Caco-2 (cell line): ENCODE data around the gene POLR2I. TPM values are rescaled to one million over a fixed set of nuclear protein-coding genes. Genes with fewer than 3 reads are reported as not detected.

Experiments
- BruUV-seq: library from RNA; stranded (reverse); fragments of 400-500 nt; replicated peaks from 2 replicates; lab custom pipeline; 2021; lab: Mats Ljungman, UMichigan
- CTCF ChIA-PET: fragments of 300-600 bp; sonication (Branson Sonifier 250); formaldehyde crosslinking; loops from one replicate; lab custom pipeline; 2022; ENCODE audit warnings: antibody characterized with exemption; lab: Charles Lee
- POLR2A ChIA-PET: fragments of 300-600 bp; sonication (Branson Sonifier 250); formaldehyde crosslinking; loops from one replicate; lab custom pipeline; 2022; ENCODE audit warnings: antibody characterized with exemption; lab: Charles Lee
- DNase-seq, 2 experiments: peaks; one replicate each; pipeline versions ENCODE4 v3.0.0 to v3.0.0-alpha.2; 2020 to 2022
- H3K27me3 ChIP-seq: replicated peaks from 2 replicates; pipeline ENCODE4 v1.6.0; 2011; ENCODE audit warnings: low read length; ENCODE audit not compliant: control insufficient read depth, insufficient read depth
- H3K36me3 ChIP-seq: 2 replicates; pipeline ENCODE4 v1.5.1; 2011; ENCODE audit warnings: low read length; ENCODE audit not compliant: control insufficient read depth, insufficient read depth
- H3K4me1 ChIP-seq: fragments of 250-450 bp; sonication (Bioruptor Pico); 2 replicates; pipeline ENCODE4 v1.5.1; 2020; ENCODE audit warnings: mild to moderate bottlenecking
- H3K4me3 ChIP-seq: 2 replicates; pipeline ENCODE4 v1.5.1; 2011; ENCODE audit warnings: low read depth, mild to moderate bottlenecking, control low read depth, low read length
- H3K9me3 ChIP-seq: fragments of 250-450 bp; sonication (Bioruptor Pico); 2 replicates; pipeline ENCODE4 v1.5.1; 2020; ENCODE audit warnings: mild to moderate bottlenecking, moderate library complexity
- H3K27ac Mint-ChIP-seq: one replicate; pipeline ENCODE4 v1.8.0; 2022; ENCODE audit warnings: mixed read lengths; ENCODE audit not compliant: unreplicated experiment
- H3K27me3 Mint-ChIP-seq: one replicate; pipeline ENCODE4 v1.8.0; 2022; ENCODE audit warnings: mixed read lengths; ENCODE audit not compliant: insufficient read depth, unreplicated experiment
- H3K36me3 Mint-ChIP-seq: one replicate; pipeline ENCODE4 v1.8.0; 2022; ENCODE audit warnings: mild to moderate bottlenecking, mixed read lengths; ENCODE audit not compliant: insufficient read depth, unreplicated experiment
- H3K4me1 Mint-ChIP-seq: one replicate; pipeline ENCODE4 v1.8.0; 2022; ENCODE audit warnings: low read depth, mixed read lengths; ENCODE audit not compliant: unreplicated experiment
- H3K4me3 Mint-ChIP-seq: one replicate; pipeline ENCODE4 v1.8.0; 2022; ENCODE audit warnings: mild to moderate bottlenecking, moderate library complexity, mixed read lengths; ENCODE audit not compliant: unreplicated experiment
- H3K9me3 Mint-ChIP-seq: one replicate; pipeline ENCODE4 v1.8.0; 2022; ENCODE audit warnings: mixed read lengths; ENCODE audit not compliant: unreplicated experiment
- intact Hi-C: fragments of 100-400 bp; cut with micrococcal nuclease; formaldehyde crosslinking; loops from one replicate; pipeline ENCODE4 v1.10.0; 2022; ENCODE audit not compliant: unreplicated experiment
- total RNA-seq: library from RNA; stranded (reverse); gene quantifications from 2 replicates; pipeline ENCODE4 v1.2.3, GENCODE V29; 2022
- TF ChIP-seq, protein P1 (sequence below), 2 experiments: fragments of 200-600 bp in 1 of 2; IDR thresholded peaks; 1 replicate in 1 of 2; 2 replicates in 1 of 2; pipeline versions ENCODE4 v1.5.1 to v1.8.0; 2011 to 2022; ENCODE audit warnings: antibody characterized with exemption in 1 of 2, control low read depth in 1 of 2, inconsistent platforms in 1 of 2, low read depth in 1 of 2, low read length in 1 of 2, mild to moderate bottlenecking in 1 of 2, moderate library complexity in 1 of 2; ENCODE audit not compliant: insufficient read depth in 1 of 2, severe bottlenecking in 1 of 2, unreplicated experiment in 1 of 2

The POLR2I gene
- total RNA-seq, 1 experiment from 2014 or later: 129 TPM

DNA sequence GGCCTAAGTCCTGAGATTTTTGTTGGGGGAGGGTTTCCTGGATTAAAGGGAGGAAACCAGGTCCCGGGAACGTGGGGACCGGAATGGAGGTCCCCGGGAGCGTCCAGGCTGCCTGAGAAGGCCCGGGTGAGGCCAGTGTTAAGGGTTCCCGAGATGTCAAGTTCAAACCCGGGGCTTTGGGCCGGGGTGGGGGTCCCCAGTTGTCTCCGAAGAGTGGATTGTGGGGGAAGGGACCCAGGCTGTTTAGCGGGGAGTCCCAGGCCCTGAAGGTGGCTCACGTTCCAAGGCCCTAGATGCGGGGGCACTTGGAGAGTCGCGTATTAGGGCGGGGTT, 37.3 kb upstream of the POLR2I start:
- Mint-ChIP-seq H3K4me1 (peaks cover 10% of the 10 kb centered on the region), H3K36me3 (peaks cover 64% of the 10 kb centered on the region), H3K9me3 (no peaks in the 10 kb centered on the region), H3K4me3 (no peak overlapping the region), H3K27me3 (no peaks in the 10 kb centered on the region), H3K27ac (no peak overlapping the region)
- Histone ChIP-seq H3K27me3 (no peaks in the 10 kb centered on the region), H3K36me3 (peaks cover 3% of the 10 kb centered on the region), H3K4me1 (no peaks in the 10 kb centered on the region), H3K9me3 (no peaks in the 10 kb centered on the region), H3K4me3 (no peak overlapping the region)
- ChIA-PET POLR2A (no interaction called here), CTCF (interaction anchor here (0.6 to 1.3 kb wide), 2 partner anchors 17 to 97 kb away, joined by 3 read pairs; no protein-coding TSS in a partner anchor)
- no peak for DNase-seq
- TF ChIP-seq, protein P1, sequence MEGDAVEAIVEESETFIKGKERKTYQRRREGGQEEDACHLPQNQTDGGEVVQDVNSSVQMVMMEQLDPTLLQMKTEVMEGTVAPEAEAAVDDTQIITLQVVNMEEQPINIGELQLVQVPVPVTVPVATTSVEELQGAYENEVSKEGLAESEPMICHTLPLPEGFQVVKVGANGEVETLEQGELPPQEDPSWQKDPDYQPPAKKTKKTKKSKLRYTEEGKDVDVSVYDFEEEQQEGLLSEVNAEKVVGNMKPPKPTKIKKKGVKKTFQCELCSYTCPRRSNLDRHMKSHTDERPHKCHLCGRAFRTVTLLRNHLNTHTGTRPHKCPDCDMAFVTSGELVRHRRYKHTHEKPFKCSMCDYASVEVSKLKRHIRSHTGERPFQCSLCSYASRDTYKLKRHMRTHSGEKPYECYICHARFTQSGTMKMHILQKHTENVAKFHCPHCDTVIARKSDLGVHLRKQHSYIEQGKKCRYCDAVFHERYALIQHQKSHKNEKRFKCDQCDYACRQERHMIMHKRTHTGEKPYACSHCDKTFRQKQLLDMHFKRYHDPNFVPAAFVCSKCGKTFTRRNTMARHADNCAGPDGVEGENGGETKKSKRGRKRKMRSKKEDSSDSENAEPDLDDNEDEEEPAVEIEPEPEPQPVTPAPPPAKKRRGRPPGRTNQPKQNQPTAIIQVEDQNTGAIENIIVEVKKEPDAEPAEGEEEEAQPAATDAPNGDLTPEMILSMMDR (IDR thresholded peaks at IDR 0.05; ENCODE audit: insufficient read depth in 1 of 2, low read depth in 1 of 2, low read length in 1 of 2, severe bottlenecking in 1 of 2, unreplicated experiment in 1 of 2): no peak
- intact Hi-C loops: no loop called here
- BruUV-seq: no TSS peak

DNA sequence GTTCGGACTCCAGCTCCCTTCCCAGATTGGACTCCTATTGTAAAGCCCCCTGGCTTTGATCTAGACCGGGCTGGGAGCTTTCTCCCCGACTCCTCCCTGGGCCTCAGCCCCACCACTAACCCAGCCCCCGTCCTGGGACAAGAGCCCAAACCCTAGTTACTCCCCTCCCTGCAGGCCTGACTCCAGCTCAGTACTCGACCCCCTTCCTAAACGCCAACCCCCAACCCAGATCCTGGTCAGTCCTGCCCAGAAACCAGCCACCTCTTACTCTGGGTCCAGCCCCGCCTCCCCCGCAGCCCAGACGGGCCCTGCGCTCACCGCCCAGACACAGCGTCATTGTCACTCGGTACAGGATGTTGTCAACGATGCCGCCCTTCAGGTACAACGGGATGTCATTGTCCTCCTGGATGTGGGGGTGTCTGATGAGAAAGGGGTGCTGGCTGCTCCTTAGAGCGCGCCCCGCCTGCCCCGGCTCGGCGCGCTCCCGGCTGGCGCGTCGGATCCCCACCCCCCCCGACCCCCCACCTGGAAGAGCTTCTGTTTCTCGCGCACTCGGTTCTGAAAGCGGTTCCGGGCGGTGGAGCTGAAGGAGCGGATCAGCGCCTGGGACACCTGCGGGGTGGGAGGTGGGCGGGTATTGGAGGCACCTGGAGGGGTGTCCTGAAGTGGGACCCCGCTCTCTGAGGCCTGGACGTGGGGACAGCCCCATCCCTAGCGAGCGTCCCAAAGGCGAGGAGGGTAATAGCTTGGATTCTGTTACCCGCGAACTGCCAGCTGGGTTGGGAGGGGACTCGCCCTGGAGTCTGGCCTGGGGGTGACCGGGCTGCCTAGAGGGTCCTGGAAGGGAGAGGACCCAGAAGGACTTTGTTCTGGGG, 36.7 kb upstream of the POLR2I start:
- no peaks in the 10 kb centered on the region for H3K9me3 ChIP-seq
- H3K4me1 Mint-ChIP-seq: peaks cover 10% of the 10 kb centered on the region
- TF ChIP-seq, protein P1 (IDR thresholded peaks at IDR 0.05; ENCODE audit: insufficient read depth in 1 of 2, low read depth in 1 of 2, low read length in 1 of 2, severe bottlenecking in 1 of 2, unreplicated experiment in 1 of 2): no peak
- BruUV-seq: no TSS peak
- no peaks in the 10 kb centered on the region for H3K4me1 ChIP-seq
- H3K4me3 Mint-ChIP-seq: no peak overlapping the region
- no peaks in the 10 kb centered on the region for H3K9me3 Mint-ChIP-seq
- ChIA-PET CTCF (interaction anchor here (0.6 to 1.3 kb wide), 3 partner anchors 18 to 331 kb away, joined by 3 to 4 read pairs (median 3); no protein-coding TSS in a partner anchor), POLR2A (no interaction called here)
- H3K36me3 ChIP-seq: peaks cover 3% of the 10 kb centered on the region
- H3K27ac Mint-ChIP-seq: no peak overlapping the region
- no peaks in the 10 kb centered on the region for H3K27me3 Mint-ChIP-seq
- no peaks in the 10 kb centered on the region for H3K27me3 ChIP-seq
- H3K36me3 Mint-ChIP-seq: peaks cover 70% of the 10 kb centered on the region
- no peak for DNase-seq
- intact Hi-C loops: no loop called here
- H3K4me3 ChIP-seq: no peak overlapping the region

DNA sequence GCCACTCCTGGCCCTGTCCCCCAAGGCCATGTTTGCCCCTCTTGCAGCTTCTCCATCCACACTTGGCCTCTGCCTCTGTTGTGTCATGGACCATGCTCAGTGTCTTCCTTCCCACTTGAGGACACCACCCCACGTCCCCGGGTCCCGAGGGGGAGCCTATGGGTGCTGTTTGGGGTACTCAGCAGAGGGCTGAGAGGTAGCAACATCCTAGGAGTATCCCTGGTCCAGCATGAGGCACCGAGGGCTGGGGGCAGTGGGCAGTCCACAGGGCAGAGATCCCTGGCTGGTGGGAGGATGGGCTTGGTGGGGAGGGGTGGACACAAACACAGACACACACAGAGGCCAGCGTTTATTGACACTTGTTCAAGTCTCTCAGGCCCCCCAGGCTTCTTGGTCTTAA, 35.9 kb upstream of the POLR2I start:
- H3K27ac Mint-ChIP-seq: no peak overlapping the region
- no peaks in the 10 kb centered on the region for H3K27me3 ChIP-seq
- peaks cover 6% of the 10 kb centered on the region for H3K36me3 ChIP-seq
- H3K4me3 Mint-ChIP-seq: no peak overlapping the region
- intact Hi-C loops: no loop called here
- H3K9me3 Mint-ChIP-seq: no peaks in the 10 kb centered on the region
- no peak overlapping the region for H3K4me3 ChIP-seq
- peaks cover 73% of the 10 kb centered on the region for H3K36me3 Mint-ChIP-seq
- H3K4me1 ChIP-seq: no peaks in the 10 kb centered on the region
- POLR2A ChIA-PET: no interaction called here
- CTCF ChIA-PET: interaction anchor here (0.6 to 1.3 kb wide), 2 partner anchors 19 to 330 kb away, joined by 3 to 4 read pairs; no protein-coding TSS in a partner anchor
- peaks cover 3% of the 10 kb centered on the region for H3K4me1 Mint-ChIP-seq
- H3K9me3 ChIP-seq: no peaks in the 10 kb centered on the region
- TF ChIP-seq, protein P1 (IDR thresholded peaks at IDR 0.05; ENCODE audit: insufficient read depth in 1 of 2, low read depth in 1 of 2, low read length in 1 of 2, severe bottlenecking in 1 of 2, unreplicated experiment in 1 of 2): no peak
- no peaks in the 10 kb centered on the region for H3K27me3 Mint-ChIP-seq
- DNase-seq: no peak
- no TSS peak for BruUV-seq
